Measurements from ENCODE around the gene GPR153. TPM values are rescaled to one million over a fixed set of nuclear protein-coding genes. Genes with fewer than 3 reads are reported as not detected.

The GPR153 gene
- polyA plus RNA-seq, 1 donor from 2014 or later, result 26.9 TPM

GRCh38 chr1:6202256-6202655, 58.6 kb downstream of the GPR153 start:
- Histone ChIP-seq H3K27ac (ENCODE audit: low read length) (no peak overlapping the region), H3K4me3 (ENCODE audit: low read length) (no peak overlapping the region), H3K9me2 (ENCODE audit: insufficient read depth, low read length) (no peaks in the 10 kb centered on the region), H3K27me3 (ENCODE audit: insufficient read depth, low read depth, low read length) (peaks cover 26% of the 10 kb centered on the region), H3F3A (ENCODE audit: insufficient read depth, low read length, poor library complexity, severe bottlenecking) (no peaks in the 10 kb centered on the region), H3K9ac (ENCODE audit: low read length) (no peak overlapping the region), H2AFZ (ENCODE audit: low read depth, low read length) (no peak overlapping the region), H3K79me2 (replicated peaks; ENCODE audit: insufficient read depth, low read length) (peaks cover 21% of the 10 kb centered on the region), H3K9me3 (ENCODE audit: low read length) (no peaks in the 10 kb centered on the region), H4K20me1 (ENCODE audit: insufficient read depth) (no peaks in the 10 kb centered on the region), H3K4me2 (ENCODE audit: low read length) (no peak overlapping the region), H3K36me3 (ENCODE audit: insufficient read depth, low read length) (no peaks in the 10 kb centered on the region)
- TF ChIP-seq EZH2 (IDR thresholded peaks at IDR 0.05; ENCODE audit: borderline replicate concordance, insufficient read depth, low read length, poor library complexity, severe bottlenecking) (no peak), POLR2AphosphoS5 (IDR thresholded peaks at IDR 0.05) (no peak), MXI1 (conservative IDR thresholded peaks at IDR 0.05; ENCODE audit: poor library complexity, severe bottlenecking) (no peak), RAD21 (conservative IDR thresholded peaks at IDR 0.05) (no peak), EP300 (conservative IDR thresholded peaks at IDR 0.05; ENCODE audit: poor library complexity, severe bottlenecking) (no peak), SMC3 (conservative IDR thresholded peaks at IDR 0.05; ENCODE audit: poor library complexity) (no peak), CTCF (IDR thresholded peaks at IDR 0.05; ENCODE audit: poor library complexity, severe bottlenecking) (no peak), TAF1 (IDR thresholded peaks at IDR 0.05; ENCODE audit: low read depth) (no peak), REST (IDR thresholded peaks at IDR 0.05; ENCODE audit: borderline replicate concordance) (no peak)

DNA sequence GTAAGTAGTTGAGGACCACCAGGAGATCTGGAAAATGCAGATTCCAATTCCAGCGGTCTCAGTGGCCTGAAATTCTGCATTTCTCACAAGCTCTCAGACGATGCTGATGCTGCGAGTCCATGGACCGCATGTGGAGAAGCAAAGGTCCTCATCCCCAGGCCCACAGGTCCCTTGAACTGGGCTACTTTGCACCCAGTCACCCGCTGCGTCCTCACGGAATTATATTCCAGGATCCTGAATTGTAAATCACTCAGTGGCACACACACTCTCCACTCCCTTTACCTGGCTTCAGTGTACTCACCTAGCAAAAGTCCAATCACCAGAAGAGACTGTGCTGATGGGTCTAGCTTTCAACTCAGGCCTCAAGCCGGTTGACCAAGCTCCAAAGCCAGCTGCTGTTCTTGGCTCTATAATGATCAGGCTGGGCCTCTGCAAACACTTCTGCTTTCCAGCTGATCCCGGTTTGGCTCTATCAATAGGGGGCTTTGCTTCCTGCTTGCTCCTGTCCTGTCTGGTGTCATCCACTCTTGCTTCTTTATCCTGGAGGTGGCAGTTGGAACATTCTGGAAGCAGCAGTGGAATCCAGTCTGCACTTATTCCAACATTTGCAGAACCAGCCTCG, 60.6 kb downstream of the GPR153 start:
- H2AFZ ChIP-seq (ENCODE audit: low read depth, low read length), result peak overlapping the region; percentile 67
- no peaks in the 10 kb centered on the region for H3K9me3 ChIP-seq (ENCODE audit: low read length)
- H3K79me2 ChIP-seq (replicated peaks; ENCODE audit: insufficient read depth, low read length), result peaks cover 21% of the 10 kb centered on the region
- H3K36me3 ChIP-seq (ENCODE audit: insufficient read depth, low read length), result no peaks in the 10 kb centered on the region
- peak overlapping the region; percentile 44 for H3K9ac ChIP-seq (ENCODE audit: low read length)
- TF ChIP-seq MXI1 (conservative IDR thresholded peaks at IDR 0.05; ENCODE audit: poor library complexity, severe bottlenecking) (no peak), RAD21 (conservative IDR thresholded peaks at IDR 0.05) (no peak), SMC3 (conservative IDR thresholded peaks at IDR 0.05; ENCODE audit: poor library complexity) (no peak), REST (IDR thresholded peaks at IDR 0.05; ENCODE audit: borderline replicate concordance) (no peak)
- H3K4me3 ChIP-seq (ENCODE audit: low read length), result peak overlapping the region; percentile 94
- H3K27ac ChIP-seq (ENCODE audit: low read length), result peak overlapping the region; percentile 62
- no peaks in the 10 kb centered on the region for H3F3A ChIP-seq (ENCODE audit: insufficient read depth, low read length, poor library complexity, severe bottlenecking)
- peaks cover 7% of the 10 kb centered on the region for H3K27me3 ChIP-seq (ENCODE audit: insufficient read depth, low read depth, low read length)
- H3K9me2 ChIP-seq (ENCODE audit: insufficient read depth, low read length), result no peaks in the 10 kb centered on the region
- no peaks in the 10 kb centered on the region for H4K20me1 ChIP-seq (ENCODE audit: insufficient read depth)
- H3K4me2 ChIP-seq (ENCODE audit: low read length), result peak overlapping the region; percentile 36

All from neural cell (in vitro differentiated cells).